WTC11 (cell line): ENCODE data around the gene CLDN7. TPM values are rescaled to one million over a fixed set of nuclear protein-coding genes. Genes with fewer than 3 reads are reported as not detected.

Experiments
- ATAC-seq: fragments of 200-7000 bp; cut with Tn5 transposase; 2 replicates; pipeline ENCODE4 v1.10.0; 2021; ENCODE audit warnings: mild to moderate bottlenecking, moderate library complexity
- CTCF ChIA-PET: fragments of 300-600 bp; sonication (Branson Sonifier 250); formaldehyde crosslinking; loops from one replicate; lab custom pipeline; 2021; ENCODE audit warnings: antibody characterized with exemption; lab: Charles Lee
- POLR2A ChIA-PET: fragments of 350-600 bp; sonication (Branson Sonifier 250); formaldehyde crosslinking; loops from one replicate; lab custom pipeline; 2021; ENCODE audit warnings: antibody characterized with exemption; lab: Charles Lee
- DNase-seq: peaks from one replicate; pipeline ENCODE4 v3.0.0; 2021; ENCODE audit warnings: low spot score
- H3K27ac Mint-ChIP-seq: 2 replicates; pipeline ENCODE4 v1.8.0; 2021; ENCODE audit warnings: mixed read lengths
- H3K27me3 Mint-ChIP-seq: 2 replicates; pipeline ENCODE4 v1.8.0; 2021; ENCODE audit warnings: low read depth, mild to moderate bottlenecking, moderate library complexity, mixed read lengths
- H3K36me3 Mint-ChIP-seq: 2 replicates; pipeline ENCODE4 v1.8.0; 2021; ENCODE audit warnings: mixed read lengths
- H3K4me1 Mint-ChIP-seq: 2 replicates; pipeline ENCODE4 v1.8.0; 2022; ENCODE audit warnings: mixed read lengths
- H3K4me3 Mint-ChIP-seq: 2 replicates; pipeline ENCODE4 v1.8.0; 2021; ENCODE audit warnings: mild to moderate bottlenecking, moderate library complexity, mixed read lengths
- H3K9me3 Mint-ChIP-seq: 2 replicates; pipeline ENCODE4 v1.8.0; 2021; ENCODE audit warnings: mixed read lengths
- AR ChIP-seq: fragments of 250-450 bp; sonication (Bioruptor Pico); IDR thresholded peaks from 2 replicates; pipeline ENCODE4 v1.9.0; 2021; ENCODE audit warnings: mild to moderate bottlenecking
- ATF3 ChIP-seq: sonication (generic); formaldehyde crosslinking; conservative IDR thresholded peaks from 2 replicates; pipeline ENCODE4 v1.8.1; 2022; ENCODE audit warnings: mild to moderate bottlenecking, missing genetic modification reagents
- ATF6 ChIP-seq: sonication (generic); formaldehyde crosslinking; IDR thresholded peaks from 2 replicates; pipeline ENCODE4 v1.8.1; 2023; ENCODE audit warnings: mild to moderate bottlenecking, missing genetic modification reagents
- CTCF ChIP-seq: fragments of 200-600 bp; IDR thresholded peaks from 2 replicates; pipeline ENCODE4 v1.8.0; 2022; ENCODE audit warnings: antibody characterized with exemption
- E2F4 ChIP-seq: sonication (generic); formaldehyde crosslinking; IDR thresholded peaks from 2 replicates; pipeline ENCODE4 v1.8.1; 2022; ENCODE audit warnings: low read depth, mild to moderate bottlenecking, moderate library complexity, missing genetic modification reagents, borderline replicate concordance
- ELF4 ChIP-seq: sonication (generic); formaldehyde crosslinking; IDR thresholded peaks from 2 replicates; pipeline ENCODE4 v1.8.1; 2022; ENCODE audit warnings: low read depth, mild to moderate bottlenecking, moderate library complexity, missing genetic modification reagents
- HMGA2 ChIP-seq: fragments of 250-450 bp; sonication (Bioruptor Pico); IDR thresholded peaks from 2 replicates; pipeline ENCODE4 v1.4.0; 2021; ENCODE audit warnings: mild to moderate bottlenecking, moderate library complexity
- IRF1 ChIP-seq: sonication (generic); formaldehyde crosslinking; IDR thresholded peaks from 2 replicates; pipeline ENCODE4 v1.8.0; 2023; ENCODE audit warnings: missing genetic modification reagents
- JAZF1 ChIP-seq: fragments of 250-450 bp; sonication (Bioruptor Pico); IDR thresholded peaks from 2 replicates; pipeline ENCODE4 v1.9.0; 2021; ENCODE audit warnings: moderate library complexity, mild to moderate bottlenecking, inconsistent platforms
- MAX ChIP-seq: sonication (generic); formaldehyde crosslinking; IDR thresholded peaks from 2 replicates; pipeline ENCODE4 v1.8.0; 2022; ENCODE audit warnings: mild to moderate bottlenecking, missing genetic modification reagents
- RORB ChIP-seq: fragments of 250-450 bp; sonication (Bioruptor Pico); IDR thresholded peaks from 2 replicates; pipeline ENCODE4 v1.9.0; 2021; ENCODE audit warnings: mild to moderate bottlenecking
- SMAD4 ChIP-seq: sonication (generic); formaldehyde crosslinking; IDR thresholded peaks from 2 replicates; pipeline ENCODE4 v1.8.0; 2022; ENCODE audit warnings: mild to moderate bottlenecking, missing genetic modification reagents
- STAT6 ChIP-seq: sonication (generic); formaldehyde crosslinking; conservative IDR thresholded peaks from 2 replicates; pipeline ENCODE4 v1.8.1; 2023; ENCODE audit warnings: mild to moderate bottlenecking, low read depth, missing genetic modification reagents, moderate library complexity
- USF2 ChIP-seq: sonication (generic); formaldehyde crosslinking; IDR thresholded peaks from 2 replicates; pipeline ENCODE4 v1.8.1; 2023; ENCODE audit warnings: mild to moderate bottlenecking, missing genetic modification reagents, moderate library complexity
- ZBTB21 ChIP-seq: sonication (generic); formaldehyde crosslinking; IDR thresholded peaks from 2 replicates; pipeline ENCODE4 v1.8.1; 2023; ENCODE audit warnings: mild to moderate bottlenecking, missing genetic modification reagents, borderline replicate concordance
- ZNF232 ChIP-seq: sonication (generic); formaldehyde crosslinking; IDR thresholded peaks from 2 replicates; pipeline ENCODE4 v1.8.0; 2022; ENCODE audit warnings: mild to moderate bottlenecking, missing genetic modification reagents
- ZNF396 ChIP-seq: fragments of 250-450 bp; sonication (Bioruptor Pico); IDR thresholded peaks from 2 replicates; pipeline ENCODE4 v1.8.0; 2021; ENCODE audit warnings: mild to moderate bottlenecking, moderate library complexity, borderline replicate concordance
- ZSCAN18 ChIP-seq: fragments of 250-450 bp; sonication (Bioruptor Pico); IDR thresholded peaks from 2 replicates; pipeline ENCODE4 v2.1.2; 2022; ENCODE audit warnings: mild to moderate bottlenecking, moderate library complexity
- total RNA-seq: library from RNA; stranded (reverse); gene quantifications from 3 replicates; pipeline ENCODE4 v1.2.3, GENCODE V29; 2021

CLDN7 gene
- total RNA-seq, 1 experiment from 2014 or later, result 136 TPM

GRCh38 chr17:7281074-7281952, 19.0 kb upstream of the CLDN7 start, which contains the start of gene SLC2A4 (continued):
- TF ChIP-seq ZNF232 (CRISPR knock-in tag), result 0 out of 2 replicates have a peak, but pooled peaks have one; percentile 16
- TF ChIP-seq USF2 (CRISPR knock-in tag), result peak; percentile 67
- peak; percentile 6; the same call in 1 of the 2 replicates for TF ChIP-seq MAX (CRISPR knock-in tag)

GRCh38 chr17:7280519-7281073, 18.3 kb upstream of the CLDN7 start:
- H3K4me3 Mint-ChIP-seq, result peak overlapping the region; percentile 82
- H3K36me3 Mint-ChIP-seq, result no peaks in the 10 kb centered on the region
- peak; percentile 83 for ATAC-seq
- ChIA-PET POLR2A (interaction anchor here (0.6 to 1.9 kb wide), 11 partner anchors 16 to 280 kb away, joined by 3 to 8 read pairs (median 4); partner anchors contain the start of genes CLDN7, GABARAP and PHF23), CTCF (interaction anchor here (0.6 to 7.0 kb wide), 36 partner anchors 11 to 423 kb away, joined by 3 to 119 read pairs (median 6); partner anchors contain the start of genes ACADVL, ACAP1, CLDN7 and DLG4)
- peaks cover 20% of the 10 kb centered on the region for H3K4me1 Mint-ChIP-seq
- H3K9me3 Mint-ChIP-seq, result no peaks in the 10 kb centered on the region
- H3K27ac Mint-ChIP-seq, result peak overlapping the region; percentile 94
- peak; percentile 95 for DNase-seq
- peaks cover 21% of the 10 kb centered on the region for H3K27me3 Mint-ChIP-seq
- TF ChIP-seq HMGA2 (CRISPR knock-in tag) (no peak), AR (CRISPR knock-in tag) (no peak), ELF4 (CRISPR knock-in tag) (no peak), STAT6 (CRISPR knock-in tag) (no peak), ZSCAN18 (no peak), ZBTB21 (no peak), CTCF (peak; percentile 77), JAZF1 (CRISPR knock-in tag) (no peak), RORB (CRISPR knock-in tag) (no peak), IRF1 (CRISPR knock-in tag) (peak; percentile 52; the same call in 1 of the 2 replicates), E2F4 (CRISPR knock-in tag) (no peak), ATF6 (CRISPR knock-in tag) (no peak), SMAD4 (no peak), ATF3 (CRISPR knock-in tag) (no peak), ZNF396 (CRISPR knock-in tag) (no peak)
